Cardiac muscle cell (in vitro differentiated cells and primary cell): ENCODE data around the gene WBP4. TPM values are rescaled to one million over a fixed set of nuclear protein-coding genes. Genes with fewer than 3 reads are reported as not detected.
"Not testable (repeated sequence)": the region's sequence is repeated elsewhere in the genome, so short reads cannot be mapped to it uniquely, and the experiment has no call there.

Experiments
- DNase-seq, 2 donors: peaks; one replicate each; pipeline versions ENCODE4 v3.0.0 to v3.0.0-alpha.2; 2010 to 2017; ENCODE audit warnings: low read depth in 1 of 2, low spot score in 1 of 2
- H3K27ac ChIP-seq: fragments of 200-600 bp; sonication (generic); 2 replicates; pipeline ENCODE4 v1.5.1; 2016
- H3K27me3 ChIP-seq: fragments of 200-600 bp; sonication (generic); 2 replicates; pipeline ENCODE4 v1.6.0; 2016; ENCODE audit warnings: control low read depth
- H3K36me3 ChIP-seq: fragments of 200-600 bp; sonication (generic); 2 replicates; pipeline ENCODE4 v1.5.1; 2016; ENCODE audit warnings: control low read depth
- H3K4me1 ChIP-seq: fragments of 200-600 bp; sonication (generic); 2 replicates; pipeline ENCODE4 v1.8.1; 2017; ENCODE audit warnings: low read depth, mild to moderate bottlenecking, mixed run types
- H3K4me3 ChIP-seq: fragments of 200-600 bp; sonication (generic); 2 replicates; pipeline ENCODE4 v1.5.1; 2016; ENCODE audit warnings: mild to moderate bottlenecking
- H3K9me3 ChIP-seq: fragments of 200-600 bp; sonication (generic); 2 replicates; pipeline ENCODE4 v1.5.1; 2017; ENCODE audit warnings: low read depth, mild to moderate bottlenecking, control low read depth
- CTCF ChIP-seq: IDR thresholded peaks from 2 replicates; pipeline ENCODE4 v1.5.1; 2012; ENCODE audit warnings: low read depth, mild to moderate bottlenecking, low read length
- polyA plus RNA-seq: library from polyadenylated mRNA; unstranded; fragments of >200 nt; fragmentation: Nextera tagmentation; extraction: Ambion mirVana; gene quantifications from 2 replicates; pipeline ENCODE4 v1.2.1, GENCODE V29; 2016
- total RNA-seq: library from RNA; depleted of rRNA; stranded (reverse); fragments of >200 nt; gene quantifications from 2 replicates; pipeline ENCODE4 v1.2.3, GENCODE V29; 2016

WBP4 gene
- total and polyA plus RNA-seq, 2 experiments from 2014 or later: 8.1 to 9.9 TPM

GRCh38 chr13:41034881-41035280, 26.4 kb upstream of the WBP4 start:
- no peaks in the 10 kb centered on the region for H3K36me3 ChIP-seq
- H3K27me3 ChIP-seq: no peaks in the 10 kb centered on the region

DNA sequence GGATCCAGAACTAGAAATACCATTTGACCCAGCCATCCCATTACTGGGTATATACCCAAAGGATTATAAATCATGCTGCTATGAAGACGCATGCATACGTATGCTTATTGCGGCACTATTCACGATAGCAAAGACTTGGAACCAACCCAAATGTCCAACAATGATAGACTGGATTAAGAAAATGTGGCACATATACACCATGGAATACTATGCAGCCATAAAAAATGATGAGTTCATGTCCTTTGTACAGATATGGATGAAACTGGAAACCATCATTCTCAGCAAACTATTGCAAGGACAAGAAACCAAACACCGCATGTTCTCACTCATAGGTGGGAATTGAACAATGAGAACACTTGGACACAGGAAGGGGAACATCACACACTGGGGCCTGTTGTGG, 24.8 kb upstream of the WBP4 start:
- H3K9me3 ChIP-seq, H3K27me3 ChIP-seq, H3K4me1 ChIP-seq, H3K36me3 ChIP-seq, DNase-seq, H3K27ac ChIP-seq, H3K4me3 ChIP-seq: not testable (repeated sequence)

More at GRCh38 chr13:41034881-41035280, 26.4 kb upstream of the WBP4 start:
- H3K9me3 ChIP-seq: no peaks in the 10 kb centered on the region
- TF ChIP-seq CTCF: no peak
- no peaks in the 10 kb centered on the region for H3K4me1 ChIP-seq
- DNase-seq: no peak
- H3K4me3 ChIP-seq: no peak overlapping the region
- H3K27ac ChIP-seq: no peak overlapping the region

DNA sequence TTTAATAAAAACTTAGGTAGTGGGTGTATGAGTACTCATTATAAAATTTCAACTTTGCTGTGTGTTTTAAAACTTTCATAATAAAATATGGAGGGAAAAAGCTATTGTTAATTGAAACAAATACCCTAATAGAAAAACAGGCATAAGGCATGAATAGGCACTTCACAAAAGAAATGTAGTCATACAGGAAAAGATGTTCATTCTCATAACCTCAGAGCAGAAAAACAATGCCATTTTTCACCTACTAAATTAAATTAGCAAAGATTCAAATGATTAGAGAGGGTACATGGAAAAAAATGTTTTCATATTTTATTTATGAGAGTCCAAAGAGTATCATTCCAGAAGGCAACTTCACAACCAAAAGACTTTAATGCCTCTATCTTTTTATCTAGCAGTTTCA, 21.6 kb upstream of the WBP4 start:
- Histone ChIP-seq H3K27me3 (no peaks in the 10 kb centered on the region), H3K9me3 (no peaks in the 10 kb centered on the region), H3K4me3 (no peak overlapping the region), H3K4me1 (no peaks in the 10 kb centered on the region), H3K36me3 (no peaks in the 10 kb centered on the region), H3K27ac (no peak overlapping the region)
- no peak for TF ChIP-seq CTCF
- DNase-seq: no peak

DNA sequence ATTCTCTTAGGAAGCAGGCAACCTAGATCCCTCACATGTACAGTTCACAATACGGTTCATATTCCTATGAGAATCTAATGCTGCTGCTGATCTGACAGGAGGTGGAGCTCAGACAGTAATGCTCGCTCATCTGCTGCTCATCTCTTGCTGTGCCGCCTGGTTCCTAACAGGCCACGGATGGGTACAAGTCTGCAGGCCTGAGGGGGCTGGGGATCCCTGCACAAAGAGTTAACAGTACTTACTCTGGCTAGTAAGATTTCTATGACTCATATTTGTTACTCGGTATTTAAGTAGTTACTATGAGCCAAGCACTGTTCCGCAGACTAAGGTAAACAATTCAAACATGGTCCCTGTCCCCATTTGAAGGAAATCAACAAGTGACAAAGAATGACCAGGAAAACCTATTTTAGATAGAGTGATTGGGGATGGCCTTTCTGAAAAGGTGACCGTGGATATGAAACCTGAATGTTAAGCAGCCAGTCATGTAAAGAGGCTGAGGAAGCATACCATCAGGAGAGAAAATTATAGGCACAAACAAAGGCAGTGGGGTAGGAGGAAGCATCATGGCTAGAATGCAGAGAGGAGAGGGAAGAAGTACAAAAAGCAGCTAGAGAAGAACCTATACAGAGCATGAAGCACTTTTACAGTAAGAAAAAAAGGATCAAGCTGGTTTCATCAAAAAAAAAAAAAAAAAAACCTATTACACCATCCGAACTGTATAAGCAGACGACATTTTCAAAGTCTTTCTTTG, 20.6 kb upstream of the WBP4 start:
- no peaks in the 10 kb centered on the region for H3K4me1 ChIP-seq
- H3K27ac ChIP-seq: no peak overlapping the region
- DNase-seq: no peak
- H3K9me3 ChIP-seq: no peaks in the 10 kb centered on the region
- no peak for TF ChIP-seq CTCF
- H3K36me3 ChIP-seq: no peaks in the 10 kb centered on the region
- no peaks in the 10 kb centered on the region for H3K27me3 ChIP-seq
- H3K4me3 ChIP-seq: no peak overlapping the region

GRCh38 chr13:41042419-41042818, 18.9 kb upstream of the WBP4 start:
- H3K4me3 ChIP-seq, DNase-seq, H3K9me3 ChIP-seq, H3K27ac ChIP-seq, H3K36me3 ChIP-seq, H3K4me1 ChIP-seq, H3K27me3 ChIP-seq: not testable (repeated sequence)

- Histone ChIP-seq H3K27ac (no peak overlapping the region), H3K36me3 (no peaks in the 10 kb centered on the region), H3K4me3 (no peak overlapping the region), H3K4me1 (no peaks in the 10 kb centered on the region), H3K27me3 (no peaks in the 10 kb centered on the region), H3K9me3 (no peaks in the 10 kb centered on the region)
- no peak for DNase-seq
- TF ChIP-seq CTCF: no peak
Observed at GRCh38 chr13:41048640-41049039, 12.7 kb upstream of the WBP4 start.
